Measurements from ENCODE around the gene MYZAP.

DNA sequence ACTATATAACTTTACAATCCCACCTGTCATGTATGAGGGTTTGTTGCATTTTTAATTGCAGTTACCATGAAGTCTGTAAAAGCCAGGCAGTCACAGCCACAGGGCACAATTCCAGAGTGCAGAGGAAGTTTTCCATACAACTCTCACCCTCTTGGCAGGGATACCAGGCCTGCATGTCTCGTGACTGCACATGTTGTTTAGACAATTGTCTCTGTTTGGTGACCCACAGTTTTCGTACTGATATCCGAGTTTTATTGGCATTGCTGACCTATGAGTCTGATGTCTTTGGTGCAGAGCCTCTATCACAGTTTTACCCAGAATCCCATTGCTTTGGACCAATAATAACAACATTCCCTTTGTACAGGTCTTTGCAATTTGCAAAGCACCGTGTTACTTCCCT lies 24.9 kb upstream of the MYZAP start:
- TF ChIP-seq, protein P1, sequence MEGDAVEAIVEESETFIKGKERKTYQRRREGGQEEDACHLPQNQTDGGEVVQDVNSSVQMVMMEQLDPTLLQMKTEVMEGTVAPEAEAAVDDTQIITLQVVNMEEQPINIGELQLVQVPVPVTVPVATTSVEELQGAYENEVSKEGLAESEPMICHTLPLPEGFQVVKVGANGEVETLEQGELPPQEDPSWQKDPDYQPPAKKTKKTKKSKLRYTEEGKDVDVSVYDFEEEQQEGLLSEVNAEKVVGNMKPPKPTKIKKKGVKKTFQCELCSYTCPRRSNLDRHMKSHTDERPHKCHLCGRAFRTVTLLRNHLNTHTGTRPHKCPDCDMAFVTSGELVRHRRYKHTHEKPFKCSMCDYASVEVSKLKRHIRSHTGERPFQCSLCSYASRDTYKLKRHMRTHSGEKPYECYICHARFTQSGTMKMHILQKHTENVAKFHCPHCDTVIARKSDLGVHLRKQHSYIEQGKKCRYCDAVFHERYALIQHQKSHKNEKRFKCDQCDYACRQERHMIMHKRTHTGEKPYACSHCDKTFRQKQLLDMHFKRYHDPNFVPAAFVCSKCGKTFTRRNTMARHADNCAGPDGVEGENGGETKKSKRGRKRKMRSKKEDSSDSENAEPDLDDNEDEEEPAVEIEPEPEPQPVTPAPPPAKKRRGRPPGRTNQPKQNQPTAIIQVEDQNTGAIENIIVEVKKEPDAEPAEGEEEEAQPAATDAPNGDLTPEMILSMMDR (IDR thresholded peaks at IDR 0.05), result no peak
- no peak for TF ChIP-seq POLR2A (IDR thresholded peaks at IDR 0.05)

Measured in ovary (tissue), 3 donors.